HepG2 (cell line): Measurements from ENCODE around the gene ZNF629. TPM values are rescaled to one million over a fixed set of nuclear protein-coding genes. Genes with fewer than 3 reads are reported as not detected.

ENCODE experiments used
- ARHGAP35 ChIP-seq: sonication (generic); formaldehyde crosslinking; IDR thresholded peaks from 2 replicates; pipeline ENCODE4 v1.9.0; 2022; ENCODE audit warnings: mild to moderate bottlenecking, inconsistent platforms, moderate library complexity, missing genetic modification reagents, borderline replicate concordance
- FOXA1 ChIP-seq, 2 experiments: fragments of 450-650 bp in 1 of 2; sonication (generic) in 1 of 2; formaldehyde crosslinking in 1 of 2; IDR thresholded peaks; 2 replicates each; pipeline versions ENCODE4 v1.4.0 to v1.6.1; 2016 to 2020; ENCODE audit warnings: missing genetic modification reagents in 1 of 2
- GABPA ChIP-seq, 2 experiments: IDR thresholded peaks; 2 replicates each; pipeline ENCODE4 v1.6.1; 2011 to 2016; ENCODE audit warnings: low read depth in 2 of 2, low read length in 1 of 2, missing biosample characterization in 1 of 2, missing genetic modification characterization in 1 of 2
- KDM5B ChIP-seq: sonication (generic); formaldehyde crosslinking; IDR thresholded peaks from 2 replicates; pipeline ENCODE4 v1.4.0; 2020; ENCODE audit warnings: missing genetic modification reagents, mild to moderate bottlenecking, borderline replicate concordance
- MAFG ChIP-seq: sonication (generic); formaldehyde crosslinking; IDR thresholded peaks from 2 replicates; pipeline ENCODE4 v1.5.1; 2020; ENCODE audit warnings: mild to moderate bottlenecking, missing genetic modification reagents
- PAF1 ChIP-seq: IDR thresholded peaks from 2 replicates; pipeline ENCODE4 v1.6.1; 2016; ENCODE audit warnings: missing genetic modification reagents, missing compliant biosample characterization
- SRY ChIP-seq: sonication (generic); formaldehyde crosslinking; IDR thresholded peaks from 2 replicates; pipeline ENCODE4 v1.8.0; 2022; ENCODE audit warnings: mild to moderate bottlenecking, missing genetic modification reagents
- YEATS2 ChIP-seq: sonication (generic); formaldehyde crosslinking; IDR thresholded peaks from 2 replicates; pipeline ENCODE4 v1.4.0; 2020; ENCODE audit warnings: missing genetic modification reagents, borderline replicate concordance
- ZNF605 ChIP-seq: sonication (generic); formaldehyde crosslinking; IDR thresholded peaks from 2 replicates; pipeline ENCODE4 v1.8.0; 2022; ENCODE audit warnings: mild to moderate bottlenecking, missing genetic modification reagents
- ZNF672 ChIP-seq: sonication (generic); formaldehyde crosslinking; IDR thresholded peaks from 2 replicates; pipeline ENCODE4 v1.8.1; 2022; ENCODE audit warnings: missing genetic modification reagents
- ZNF891 ChIP-seq: sonication (generic); formaldehyde crosslinking; IDR thresholded peaks from 2 replicates; pipeline ENCODE4 v1.5.0; 2020; ENCODE audit warnings: mild to moderate bottlenecking, missing genetic modification reagents
- polyA plus RNA-seq, 8 experiments: library from polyadenylated mRNA; depleted of rRNA in 3 of 8; stranded (reverse) in 7 of 8; unstranded in 1 of 8; fragments of >200 nt; fragmentation: Illumina TruSeq in 4 of 8; extraction: Trizol in 4 of 8; gene quantifications; 2 replicates each; pipeline versions ENCODE4 v1.2.1 to v1.2.3, GENCODE V29; 2011 to 2016; ENCODE audit warnings: low read depth in 4 of 8, missing spikeins in 1 of 8, mixed read lengths in 1 of 8; ENCODE audit not compliant: insufficient read depth in 1 of 8
- total RNA-seq, 5 experiments: library from RNA; depleted of rRNA; stranded (reverse); fragments of >200 nt; fragmentation: Illumina TruSeq; extraction: Trizol; gene quantifications; 2 replicates each; pipeline ENCODE4 v1.2.3, GENCODE V29; 2016; ENCODE audit warnings: low read depth in 1 of 5
- TF ChIP-seq, protein P1 (sequence below): sonication (generic); formaldehyde crosslinking; IDR thresholded peaks from 2 replicates; pipeline ENCODE4 v1.5.0; 2020; ENCODE audit warnings: missing genetic modification reagents
- TF ChIP-seq, protein P2 (sequence below): IDR thresholded peaks from 2 replicates; pipeline ENCODE4 v1.6.1; 2018; ENCODE audit warnings: missing genetic modification reagents
- TF ChIP-seq, protein P3 (sequence below), 2 experiments: IDR thresholded peaks; 2 replicates each; pipeline ENCODE4 v1.6.1; 2011 to 2012; ENCODE audit warnings: low read length in 2 of 2, borderline replicate concordance in 1 of 2, low read depth in 1 of 2, mild to moderate bottlenecking in 1 of 2, moderate library complexity in 1 of 2
- TF ChIP-seq, protein P4 (sequence below): sonication (generic); formaldehyde crosslinking; IDR thresholded peaks from 2 replicates; pipeline ENCODE4 v1.4.0; 2020; ENCODE audit warnings: missing genetic modification reagents
- TF ChIP-seq, protein P5 (sequence below): sonication (generic); formaldehyde crosslinking; IDR thresholded peaks from 2 replicates; pipeline ENCODE4 v1.4.0; 2020; ENCODE audit warnings: mild to moderate bottlenecking, missing genetic modification reagents
- TF ChIP-seq, protein P6 (sequence below): IDR thresholded peaks from 2 replicates; pipeline ENCODE4 v1.6.1; 2016; ENCODE audit warnings: low read depth

ZNF629 gene
- total and polyA plus RNA-seq, 2 of the 13 experiments (the other 11 are each of a cell fraction or from before 2014, with no cell fraction given) = 6.1 to 16.5 TPM

DNA sequence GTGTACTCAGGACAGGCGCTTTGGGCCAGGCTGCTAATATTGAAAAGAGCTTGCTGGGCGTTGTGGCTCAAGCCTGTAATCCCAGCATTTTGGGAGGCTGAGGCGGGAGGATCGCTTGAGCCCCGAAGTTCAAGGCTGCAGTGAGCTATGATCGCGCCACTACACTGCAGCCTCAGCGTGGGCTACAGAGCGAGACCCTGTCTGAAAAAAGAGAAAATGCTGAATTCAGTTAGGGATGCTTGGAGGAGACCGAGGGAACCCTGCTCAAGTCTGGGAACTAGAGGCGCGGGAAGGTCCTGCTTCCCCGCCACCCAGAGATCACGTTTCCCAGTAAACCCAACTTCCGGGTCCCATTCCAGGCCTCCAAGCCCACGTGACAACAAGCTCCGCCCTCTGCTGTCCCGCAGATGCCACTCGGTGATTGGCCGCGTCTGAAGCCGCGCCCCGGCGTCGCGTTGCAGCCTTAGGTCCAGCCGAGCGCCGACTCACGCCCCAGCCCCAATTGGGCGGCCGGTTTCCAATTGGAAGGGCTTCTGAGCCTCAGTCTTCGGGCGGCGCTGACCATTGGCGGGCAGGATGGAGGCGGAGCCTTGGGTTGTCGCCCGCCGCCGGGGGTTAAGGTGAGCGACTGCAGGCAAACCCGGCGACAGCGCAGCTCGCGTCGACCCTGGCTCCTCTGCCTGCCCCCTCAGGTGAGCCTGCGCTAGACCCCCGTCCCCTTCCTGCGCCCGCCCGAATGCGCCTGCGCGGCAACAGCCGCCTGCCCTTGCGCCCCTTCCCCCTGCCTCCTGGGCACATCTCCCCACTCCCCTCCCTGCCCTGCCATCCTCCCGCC lies 39.0 kb downstream of the ZNF629 start, which contains the start of gene PHKG2 (continued):
- TF ChIP-seq, protein P1, sequence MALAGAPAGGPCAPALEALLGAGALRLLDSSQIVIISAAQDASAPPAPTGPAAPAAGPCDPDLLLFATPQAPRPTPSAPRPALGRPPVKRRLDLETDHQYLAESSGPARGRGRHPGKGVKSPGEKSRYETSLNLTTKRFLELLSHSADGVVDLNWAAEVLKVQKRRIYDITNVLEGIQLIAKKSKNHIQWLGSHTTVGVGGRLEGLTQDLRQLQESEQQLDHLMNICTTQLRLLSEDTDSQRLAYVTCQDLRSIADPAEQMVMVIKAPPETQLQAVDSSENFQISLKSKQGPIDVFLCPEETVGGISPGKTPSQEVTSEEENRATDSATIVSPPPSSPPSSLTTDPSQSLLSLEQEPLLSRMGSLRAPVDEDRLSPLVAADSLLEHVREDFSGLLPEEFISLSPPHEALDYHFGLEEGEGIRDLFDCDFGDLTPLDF (CRISPR knock-in tag) = peak; percentile 76
- no peak for TF ChIP-seq FOXA1 (IDR thresholded peaks at IDR 0.05)
- TF ChIP-seq FOXA1 (CRISPR knock-in tag; IDR thresholded peaks at IDR 0.05) = peak; percentile 16; the same call in 1 of the 2 replicates
- TF ChIP-seq PAF1 (CRISPR knock-in tag) = no peak
- TF ChIP-seq, protein P2, sequence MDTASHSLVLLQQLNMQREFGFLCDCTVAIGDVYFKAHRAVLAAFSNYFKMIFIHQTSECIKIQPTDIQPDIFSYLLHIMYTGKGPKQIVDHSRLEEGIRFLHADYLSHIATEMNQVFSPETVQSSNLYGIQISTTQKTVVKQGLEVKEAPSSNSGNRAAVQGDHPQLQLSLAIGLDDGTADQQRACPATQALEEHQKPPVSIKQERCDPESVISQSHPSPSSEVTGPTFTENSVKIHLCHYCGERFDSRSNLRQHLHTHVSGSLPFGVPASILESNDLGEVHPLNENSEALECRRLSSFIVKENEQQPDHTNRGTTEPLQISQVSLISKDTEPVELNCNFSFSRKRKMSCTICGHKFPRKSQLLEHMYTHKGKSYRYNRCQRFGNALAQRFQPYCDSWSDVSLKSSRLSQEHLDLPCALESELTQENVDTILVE (CRISPR knock-in tag) = 0 out of 2 replicates have a peak, but pooled peaks have one; percentile 47
- TF ChIP-seq ZNF605 (CRISPR knock-in tag) = peak; percentile 96
- TF ChIP-seq, protein P3, sequence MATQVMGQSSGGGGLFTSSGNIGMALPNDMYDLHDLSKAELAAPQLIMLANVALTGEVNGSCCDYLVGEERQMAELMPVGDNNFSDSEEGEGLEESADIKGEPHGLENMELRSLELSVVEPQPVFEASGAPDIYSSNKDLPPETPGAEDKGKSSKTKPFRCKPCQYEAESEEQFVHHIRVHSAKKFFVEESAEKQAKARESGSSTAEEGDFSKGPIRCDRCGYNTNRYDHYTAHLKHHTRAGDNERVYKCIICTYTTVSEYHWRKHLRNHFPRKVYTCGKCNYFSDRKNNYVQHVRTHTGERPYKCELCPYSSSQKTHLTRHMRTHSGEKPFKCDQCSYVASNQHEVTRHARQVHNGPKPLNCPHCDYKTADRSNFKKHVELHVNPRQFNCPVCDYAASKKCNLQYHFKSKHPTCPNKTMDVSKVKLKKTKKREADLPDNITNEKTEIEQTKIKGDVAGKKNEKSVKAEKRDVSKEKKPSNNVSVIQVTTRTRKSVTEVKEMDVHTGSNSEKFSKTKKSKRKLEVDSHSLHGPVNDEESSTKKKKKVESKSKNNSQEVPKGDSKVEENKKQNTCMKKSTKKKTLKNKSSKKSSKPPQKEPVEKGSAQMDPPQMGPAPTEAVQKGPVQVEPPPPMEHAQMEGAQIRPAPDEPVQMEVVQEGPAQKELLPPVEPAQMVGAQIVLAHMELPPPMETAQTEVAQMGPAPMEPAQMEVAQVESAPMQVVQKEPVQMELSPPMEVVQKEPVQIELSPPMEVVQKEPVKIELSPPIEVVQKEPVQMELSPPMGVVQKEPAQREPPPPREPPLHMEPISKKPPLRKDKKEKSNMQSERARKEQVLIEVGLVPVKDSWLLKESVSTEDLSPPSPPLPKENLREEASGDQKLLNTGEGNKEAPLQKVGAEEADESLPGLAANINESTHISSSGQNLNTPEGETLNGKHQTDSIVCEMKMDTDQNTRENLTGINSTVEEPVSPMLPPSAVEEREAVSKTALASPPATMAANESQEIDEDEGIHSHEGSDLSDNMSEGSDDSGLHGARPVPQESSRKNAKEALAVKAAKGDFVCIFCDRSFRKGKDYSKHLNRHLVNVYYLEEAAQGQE (IDR thresholded peaks at IDR 0.05; ENCODE audit: borderline replicate concordance in 1 of 2, low read depth in 1 of 2, low read length in 2 of 2) = peak in 1 of 2 experiments; percentile 66; a peak in 1 of 4 replicates
- TF ChIP-seq KDM5B (CRISPR knock-in tag) = peak; percentile 83
- peak; percentile 83 for TF ChIP-seq YEATS2
- TF ChIP-seq MAFG (CRISPR knock-in tag) = no peak
- TF ChIP-seq ZNF672 (CRISPR knock-in tag) = no peak
- TF ChIP-seq GABPA (IDR thresholded peaks at IDR 0.05; ENCODE audit: low read depth, low read length) = no peak
- peak; percentile 82 for TF ChIP-seq GABPA (CRISPR knock-in tag; IDR thresholded peaks at IDR 0.05; ENCODE audit: low read depth)
- peak; percentile 74 for TF ChIP-seq ZNF891 (CRISPR knock-in tag)
- TF ChIP-seq, protein P4, sequence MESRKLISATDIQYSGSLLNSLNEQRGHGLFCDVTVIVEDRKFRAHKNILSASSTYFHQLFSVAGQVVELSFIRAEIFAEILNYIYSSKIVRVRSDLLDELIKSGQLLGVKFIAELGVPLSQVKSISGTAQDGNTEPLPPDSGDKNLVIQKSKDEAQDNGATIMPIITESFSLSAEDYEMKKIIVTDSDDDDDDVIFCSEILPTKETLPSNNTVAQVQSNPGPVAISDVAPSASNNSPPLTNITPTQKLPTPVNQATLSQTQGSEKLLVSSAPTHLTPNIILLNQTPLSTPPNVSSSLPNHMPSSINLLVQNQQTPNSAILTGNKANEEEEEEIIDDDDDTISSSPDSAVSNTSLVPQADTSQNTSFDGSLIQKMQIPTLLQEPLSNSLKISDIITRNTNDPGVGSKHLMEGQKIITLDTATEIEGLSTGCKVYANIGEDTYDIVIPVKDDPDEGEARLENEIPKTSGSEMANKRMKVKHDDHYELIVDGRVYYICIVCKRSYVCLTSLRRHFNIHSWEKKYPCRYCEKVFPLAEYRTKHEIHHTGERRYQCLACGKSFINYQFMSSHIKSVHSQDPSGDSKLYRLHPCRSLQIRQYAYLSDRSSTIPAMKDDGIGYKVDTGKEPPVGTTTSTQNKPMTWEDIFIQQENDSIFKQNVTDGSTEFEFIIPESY (CRISPR knock-in tag) = no peak
- peak; percentile 66; the same call in 1 of the 2 replicates for TF ChIP-seq SRY (CRISPR knock-in tag)
- TF ChIP-seq, protein P5, sequence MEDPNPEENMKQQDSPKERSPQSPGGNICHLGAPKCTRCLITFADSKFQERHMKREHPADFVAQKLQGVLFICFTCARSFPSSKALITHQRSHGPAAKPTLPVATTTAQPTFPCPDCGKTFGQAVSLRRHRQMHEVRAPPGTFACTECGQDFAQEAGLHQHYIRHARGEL = no peak
- TF ChIP-seq ARHGAP35 = peak; percentile 13; the same call in 1 of the 2 replicates
- TF ChIP-seq, protein P6, sequence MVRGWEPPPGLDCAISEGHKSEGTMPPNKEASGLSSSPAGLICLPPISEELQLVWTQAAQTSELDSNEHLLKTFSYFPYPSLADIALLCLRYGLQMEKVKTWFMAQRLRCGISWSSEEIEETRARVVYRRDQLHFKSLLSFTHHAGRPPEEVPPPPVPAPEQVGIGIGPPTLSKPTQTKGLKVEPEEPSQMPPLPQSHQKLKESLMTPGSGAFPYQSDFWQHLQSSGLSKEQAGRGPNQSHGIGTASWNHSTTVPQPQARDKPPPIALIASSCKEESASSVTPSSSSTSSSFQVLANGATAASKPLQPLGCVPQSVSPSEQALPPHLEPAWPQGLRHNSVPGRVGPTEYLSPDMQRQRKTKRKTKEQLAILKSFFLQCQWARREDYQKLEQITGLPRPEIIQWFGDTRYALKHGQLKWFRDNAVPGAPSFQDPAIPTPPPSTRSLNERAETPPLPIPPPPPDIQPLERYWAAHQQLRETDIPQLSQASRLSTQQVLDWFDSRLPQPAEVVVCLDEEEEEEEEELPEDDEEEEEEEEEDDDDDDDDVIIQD = peak; percentile 80
